Activated CD4-positive, alpha-beta T cell treated with anti-CD3 and anti-CD28 coated beads, Interleukin-2, amount 50 U/mL, for 16 hours (primary cell): ENCODE data around the gene MPC1.
A peak's percentile ranks its signal among the peaks of the same experiment; 100 is the strongest.
"Not testable (repeated sequence)": the region's sequence is repeated elsewhere in the genome, so short reads cannot be mapped to it uniquely, and the experiment has no call there.

Source experiments
- DNase-seq: peaks from one replicate; pipeline ENCODE4 v3.0.0-alpha.2; 2020

MPC1 gene

DNA sequence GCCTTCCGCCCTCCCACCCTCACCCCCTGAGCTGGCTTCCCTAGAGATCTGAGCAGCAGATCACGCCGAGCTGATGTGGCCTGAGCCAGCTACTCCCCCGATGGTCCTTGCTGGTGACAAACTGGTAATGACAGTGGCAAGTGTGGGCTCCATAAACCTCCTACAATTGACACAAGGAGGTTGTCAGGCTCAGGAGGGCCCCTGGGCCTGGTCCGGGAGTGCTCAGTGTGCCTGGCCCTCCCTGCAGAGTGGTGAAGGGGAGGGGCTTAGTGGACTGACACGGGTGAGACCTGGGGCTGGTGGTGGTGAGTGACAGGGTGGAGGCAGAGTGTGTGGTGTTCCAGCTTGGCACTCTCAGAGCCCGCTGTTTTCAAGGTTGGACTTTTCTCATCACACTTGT lies 22.6 kb upstream of the MPC1 start:
- DNase-seq = no peak

GRCh38 chr6:166402582-166403277 lies 20.0 kb upstream of the MPC1 start:
- DNase-seq = no peak

- DNase-seq = peak; percentile 60
These were observed 18.0 kb upstream of the MPC1 start for GRCh38 chr6:166400649-166401250.

DNA sequence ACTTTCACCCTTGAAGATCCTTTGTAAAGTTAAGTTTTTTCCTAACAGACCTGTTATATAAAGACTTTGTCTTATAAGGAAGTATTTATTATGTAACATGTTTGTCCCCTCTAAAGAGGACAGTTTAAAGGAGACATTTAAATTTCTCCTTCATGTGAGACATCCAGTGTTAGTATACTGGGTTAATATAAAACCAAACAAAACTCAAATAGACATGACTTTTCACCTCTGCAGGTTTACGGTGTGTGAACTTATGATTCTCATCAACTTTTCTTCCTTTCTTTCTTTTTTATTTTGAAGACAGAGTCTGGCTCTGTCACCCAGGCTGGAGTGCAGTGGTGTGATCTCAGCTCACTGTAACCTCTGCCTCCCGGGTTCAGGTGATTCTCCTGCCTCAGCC lies 17.4 kb upstream of the MPC1 start:
- DNase-seq = no peak

- DNase-seq = no peak
These were observed 15.6 kb upstream of the MPC1 start for GRCh38 chr6:166398348-166398747.

DNA sequence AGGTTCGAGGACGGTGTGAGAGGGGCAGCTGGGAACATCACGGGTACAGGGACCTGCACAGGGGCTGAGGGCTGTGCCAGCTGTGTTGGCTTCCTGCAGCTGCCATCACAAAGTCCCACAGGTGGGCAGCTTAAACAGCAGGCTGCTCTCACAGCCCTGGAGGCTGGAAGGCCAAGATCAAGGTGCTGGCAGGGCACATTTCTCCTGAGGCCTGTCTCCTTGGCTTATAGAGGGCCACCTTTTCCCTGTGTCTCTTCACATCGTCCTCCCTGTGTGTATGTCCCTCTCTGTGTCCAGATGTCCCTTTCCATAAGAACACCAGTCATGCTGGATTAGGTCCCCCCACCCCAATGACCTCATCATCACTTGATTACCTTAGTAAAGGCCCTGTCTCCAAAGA lies 15.1 kb upstream of the MPC1 start:
- no peak for DNase-seq

GRCh38 chr6:166395778-166396177 lies 13.0 kb upstream of the MPC1 start:
- DNase-seq = no peak

GRCh38 chr6:166395351-166395750 lies 12.6 kb upstream of the MPC1 start:
- DNase-seq = no peak

- no peak for DNase-seq
These were observed 11.5 kb upstream of the MPC1 start for GRCh38 chr6:166394036-166394892.

- no peak for DNase-seq
These were observed 10.7 kb upstream of the MPC1 start for GRCh38 chr6:166393535-166393823.

- DNase-seq = not testable (repeated sequence)
These were observed 10.2 kb upstream of the MPC1 start for GRCh38 chr6:166392755-166393534.

DNA sequence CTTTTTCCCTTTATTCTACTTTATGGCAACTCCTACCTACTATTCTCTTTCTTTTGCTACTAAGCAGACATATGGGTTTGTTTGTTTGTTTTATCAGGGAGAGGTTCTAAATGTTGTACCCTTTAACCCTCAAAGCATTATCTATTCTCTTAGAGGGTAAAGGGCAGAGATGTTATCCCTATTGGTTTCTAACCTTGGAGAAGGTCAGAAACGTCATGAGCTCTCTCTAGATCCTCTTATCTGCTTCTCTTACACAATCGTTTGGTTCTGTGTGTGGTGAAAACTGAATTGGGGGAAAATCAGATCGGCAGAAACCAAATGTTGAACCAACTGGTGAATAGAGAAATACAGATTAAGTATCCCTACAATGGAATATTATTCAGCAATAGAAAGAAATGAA lies 6.4 kb upstream of the MPC1 start:
- no peak for DNase-seq

DNA sequence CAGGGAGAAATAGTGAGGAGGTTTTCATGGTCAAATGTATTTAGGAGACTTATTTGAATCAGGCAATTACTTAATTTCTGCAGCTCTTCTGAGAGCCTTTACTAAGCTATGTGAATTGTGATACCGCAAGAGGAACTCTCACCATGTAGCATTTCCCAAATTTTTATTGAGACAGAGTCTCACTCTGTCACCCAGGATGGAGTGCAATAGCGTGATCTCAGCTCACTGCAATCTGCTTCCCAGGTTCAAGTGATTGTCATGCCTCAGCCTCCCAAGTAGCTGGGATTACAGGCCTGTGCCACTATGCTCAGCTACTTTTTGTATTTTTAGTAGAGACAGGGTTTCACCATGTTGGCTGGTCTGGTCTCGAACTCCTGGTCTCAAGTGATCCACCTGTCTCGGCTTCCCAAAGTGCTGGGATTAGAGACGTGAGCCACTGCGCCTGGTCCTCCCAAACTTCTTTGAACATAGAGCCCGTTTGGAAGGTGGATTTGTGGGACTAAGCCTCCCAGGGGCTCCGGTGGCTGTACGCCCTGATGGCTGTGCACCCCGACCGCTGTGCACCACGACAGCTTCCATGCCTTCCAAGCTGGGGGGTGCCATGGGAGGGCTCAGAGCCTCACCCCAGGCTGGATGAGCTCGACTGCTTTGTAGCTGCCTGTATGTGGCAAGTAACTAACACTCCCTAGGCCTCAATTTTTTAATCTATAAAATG lies 5.7 kb upstream of the MPC1 start:
- DNase-seq = no peak

DNA sequence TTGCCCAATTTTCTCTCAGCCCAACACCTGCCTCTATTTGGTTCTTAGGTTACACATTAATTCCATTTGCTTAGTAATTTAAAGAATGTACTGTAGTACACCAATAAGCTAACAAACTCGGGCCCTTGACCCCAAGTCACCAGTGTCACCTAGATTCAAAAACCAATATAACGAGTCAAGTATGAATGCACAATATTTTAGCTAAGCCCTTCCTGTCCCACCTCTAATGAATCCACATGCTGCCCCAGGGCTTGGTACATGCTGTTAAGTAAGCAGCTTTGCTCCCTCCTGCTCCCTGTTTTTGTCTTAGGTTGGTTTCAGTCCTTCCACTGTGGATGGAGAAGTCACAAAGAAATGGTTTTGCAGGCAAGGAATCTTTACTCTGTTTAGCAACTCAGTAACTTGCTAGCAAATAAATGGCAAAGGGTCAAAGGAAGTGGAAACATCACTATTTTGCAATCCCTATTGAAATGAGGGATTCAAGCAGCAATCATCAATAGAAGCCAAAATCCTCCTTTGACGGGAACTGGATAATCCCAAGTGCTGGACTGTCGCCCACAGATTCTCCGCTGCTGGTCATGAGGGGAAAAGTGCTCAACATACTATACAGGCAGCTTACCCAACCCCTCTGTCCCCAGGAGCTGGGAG lies 5.0 kb upstream of the MPC1 start:
- DNase-seq = no peak

GRCh38 chr6:166387098-166387497 lies 4.4 kb upstream of the MPC1 start:
- DNase-seq = not testable (repeated sequence)

DNA sequence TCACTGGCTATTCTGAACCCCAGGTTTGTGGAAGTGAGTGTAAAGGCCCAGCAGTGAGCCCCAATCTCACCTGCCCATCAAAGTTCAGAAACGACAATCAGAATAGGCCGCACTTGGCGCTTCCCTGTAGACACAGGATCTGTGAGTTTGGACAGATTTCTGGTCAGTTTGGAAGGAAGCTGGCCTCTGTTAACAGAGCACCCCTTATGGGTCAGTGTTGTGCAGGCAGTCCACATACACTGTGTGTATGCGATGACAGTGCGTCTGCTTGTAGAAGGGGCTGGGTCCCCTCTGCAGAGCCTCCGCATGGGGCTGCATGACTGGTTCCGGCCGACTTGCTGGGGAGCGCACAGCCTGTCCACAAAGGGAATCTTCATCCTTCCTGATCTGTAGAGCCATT lies 3.4 kb upstream of the MPC1 start:
- DNase-seq = no peak

DNA sequence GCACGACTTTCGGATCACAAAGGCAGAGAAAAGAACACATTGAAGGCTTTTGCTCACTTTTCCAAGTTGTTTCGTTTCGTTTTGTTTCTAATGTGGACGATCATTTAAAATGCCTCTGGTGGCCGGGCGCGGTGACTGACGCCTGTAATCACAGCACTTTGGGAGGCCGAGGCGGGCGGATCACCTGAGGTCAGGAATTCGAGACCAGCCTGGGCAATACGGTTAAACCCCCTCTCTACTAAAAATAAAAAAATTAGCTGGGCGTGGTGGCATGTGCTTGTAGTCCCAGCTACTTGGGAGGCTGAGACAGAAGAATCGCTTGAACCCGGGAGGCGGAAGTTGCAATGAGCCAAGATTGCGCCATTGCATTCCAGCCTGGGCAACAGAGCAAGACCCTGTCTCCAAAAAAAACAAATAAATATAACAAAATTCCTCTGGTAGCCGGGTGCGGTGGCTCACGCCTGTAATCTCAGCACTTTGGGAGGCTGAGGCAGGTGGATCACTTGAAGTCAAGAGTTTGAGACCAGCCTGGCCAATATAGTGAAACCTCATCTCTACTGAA lies 1.1 kb upstream of the MPC1 start:
- peak; percentile 29 for DNase-seq

DNA sequence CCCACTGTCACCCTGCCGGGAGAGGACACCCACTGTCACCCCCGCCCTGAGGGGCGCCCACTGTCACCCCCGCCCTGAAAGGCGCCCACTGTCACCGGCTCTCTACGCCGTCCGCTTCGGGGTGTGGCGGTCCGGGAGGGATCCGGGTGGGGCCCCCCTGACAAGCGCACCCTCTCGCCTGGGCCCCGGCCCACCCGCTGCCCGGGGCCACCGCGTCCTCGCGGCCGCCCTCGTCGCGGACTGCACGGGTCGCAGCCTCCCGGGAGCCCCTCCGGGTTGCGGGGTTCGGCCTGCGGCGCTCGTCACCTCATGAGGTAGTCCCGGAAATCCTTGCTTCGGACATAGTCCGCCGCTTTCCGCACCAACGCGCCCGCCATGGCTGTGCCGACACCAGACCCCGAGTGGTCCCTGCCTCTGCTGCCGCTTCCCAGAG lies 224 bp downstream of the MPC1 start:
- no peak for DNase-seq

DNA sequence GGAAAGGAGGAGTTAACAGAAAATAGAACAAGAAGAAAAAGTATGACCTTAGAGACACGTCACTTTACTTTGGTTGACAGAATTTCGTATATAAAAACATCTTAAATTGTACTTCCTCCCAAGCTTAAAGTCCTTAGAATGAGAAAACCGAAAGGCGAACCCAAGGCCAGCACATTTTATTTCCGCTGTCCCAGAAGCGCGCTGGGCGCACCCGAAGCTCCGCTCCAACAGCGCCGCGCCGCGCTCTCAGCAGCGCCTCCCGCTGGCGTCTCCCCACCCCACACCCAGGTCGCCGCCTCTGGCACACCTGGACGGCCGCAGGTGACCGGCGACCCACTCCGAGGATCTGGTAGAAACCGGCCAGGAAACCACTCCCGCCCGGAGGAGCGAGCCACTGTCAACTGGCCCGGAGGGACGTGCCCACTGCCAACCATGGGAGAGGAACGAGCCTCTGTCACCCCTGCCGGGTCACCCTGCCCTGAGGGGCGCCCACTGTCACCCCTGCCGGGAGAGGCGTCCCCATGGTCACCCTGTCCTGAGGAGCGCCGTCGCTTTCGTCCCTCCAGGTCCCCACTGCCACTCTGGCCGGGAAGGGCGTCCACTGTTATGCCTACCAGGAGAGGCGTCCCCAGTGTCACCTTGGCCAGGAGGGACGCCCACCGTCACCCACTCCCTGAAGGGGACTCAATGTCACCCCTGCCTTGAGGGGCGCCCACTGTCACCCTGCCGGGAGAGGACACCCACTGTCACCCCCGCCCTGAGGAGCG lies 824 bp downstream of the MPC1 start:
- peak; percentile 79 for DNase-seq

DNA sequence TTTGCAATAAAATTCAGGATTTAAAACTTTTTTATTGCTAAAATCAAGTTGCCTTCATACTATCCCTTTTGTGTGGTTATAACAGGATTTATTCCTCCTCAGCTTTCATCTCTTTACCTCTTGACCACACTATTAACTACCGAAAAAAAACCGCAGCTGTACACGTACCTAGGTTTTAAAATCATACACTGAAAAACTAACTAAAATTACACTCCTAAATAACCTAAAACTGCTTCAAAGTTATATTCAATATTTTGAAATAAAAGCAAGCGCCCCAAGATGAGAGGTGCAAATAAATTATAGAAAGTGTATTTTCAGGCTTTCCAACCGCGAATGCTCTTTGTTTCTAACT lies 1.4 kb downstream of the MPC1 start:
- no peak for DNase-seq

DNA sequence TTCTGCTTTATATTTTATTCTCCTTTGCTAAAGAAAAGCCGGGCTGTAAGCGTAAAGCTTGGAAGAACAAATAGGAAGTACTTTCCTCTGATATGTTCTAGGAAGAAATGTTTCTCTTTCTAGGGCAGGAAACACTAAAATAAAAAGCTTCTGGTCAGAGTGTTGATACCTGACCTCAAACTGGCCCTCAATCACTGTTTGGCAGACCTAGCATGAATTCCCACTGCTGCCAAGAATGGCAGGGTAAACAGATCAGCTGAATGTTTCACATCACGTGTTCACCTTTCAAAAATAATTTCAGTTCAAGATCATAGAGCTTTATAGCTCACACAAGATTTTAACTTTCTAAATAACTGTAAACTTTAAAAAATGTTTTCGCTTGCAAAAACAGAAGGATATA lies 2.9 kb downstream of the MPC1 start:
- no peak for DNase-seq
